ENCODE measurements around the gene ADD3.

DNA sequence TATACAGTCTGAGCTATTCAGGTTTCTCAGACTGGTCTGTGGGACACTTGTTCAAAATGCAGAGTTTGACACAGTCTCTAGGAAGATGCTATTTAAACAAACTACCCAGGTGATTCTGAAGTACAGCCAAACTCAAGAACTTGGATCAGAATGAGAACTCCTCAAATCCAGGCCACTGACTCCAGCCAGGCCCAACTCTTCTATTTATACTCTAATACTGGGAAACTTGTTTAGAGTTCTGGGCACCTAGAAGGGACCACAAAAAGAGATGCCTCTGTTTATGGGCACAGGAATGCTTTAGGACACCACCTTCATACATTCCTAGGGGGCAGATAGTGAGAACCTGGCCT is 40.1 kb upstream of the ADD3 start:
- TF ChIP-seq, protein P1, sequence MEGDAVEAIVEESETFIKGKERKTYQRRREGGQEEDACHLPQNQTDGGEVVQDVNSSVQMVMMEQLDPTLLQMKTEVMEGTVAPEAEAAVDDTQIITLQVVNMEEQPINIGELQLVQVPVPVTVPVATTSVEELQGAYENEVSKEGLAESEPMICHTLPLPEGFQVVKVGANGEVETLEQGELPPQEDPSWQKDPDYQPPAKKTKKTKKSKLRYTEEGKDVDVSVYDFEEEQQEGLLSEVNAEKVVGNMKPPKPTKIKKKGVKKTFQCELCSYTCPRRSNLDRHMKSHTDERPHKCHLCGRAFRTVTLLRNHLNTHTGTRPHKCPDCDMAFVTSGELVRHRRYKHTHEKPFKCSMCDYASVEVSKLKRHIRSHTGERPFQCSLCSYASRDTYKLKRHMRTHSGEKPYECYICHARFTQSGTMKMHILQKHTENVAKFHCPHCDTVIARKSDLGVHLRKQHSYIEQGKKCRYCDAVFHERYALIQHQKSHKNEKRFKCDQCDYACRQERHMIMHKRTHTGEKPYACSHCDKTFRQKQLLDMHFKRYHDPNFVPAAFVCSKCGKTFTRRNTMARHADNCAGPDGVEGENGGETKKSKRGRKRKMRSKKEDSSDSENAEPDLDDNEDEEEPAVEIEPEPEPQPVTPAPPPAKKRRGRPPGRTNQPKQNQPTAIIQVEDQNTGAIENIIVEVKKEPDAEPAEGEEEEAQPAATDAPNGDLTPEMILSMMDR (conservative IDR thresholded peaks at IDR 0.05; ENCODE audit: low read length): no peak
- TF ChIP-seq EZH2phosphoT487 (IDR thresholded peaks at IDR 0.05; ENCODE audit: borderline replicate concordance): no peak
